Dermis microvascular lymphatic vessel endothelial cell (primary cell): ENCODE results near the gene UAP1L1. TPM values are rescaled to one million over a fixed set of nuclear protein-coding genes. Genes with fewer than 3 reads are reported as not detected.
"Not testable (repeated sequence)": the region's sequence is repeated elsewhere in the genome, so short reads cannot be mapped to it uniquely, and the experiment has no call there.

Experiments
- DNase-seq, 2 donors: peaks; one replicate each; pipeline versions ENCODE4 v3.0.0 to v3.0.0-alpha.2; 2010; ENCODE audit warnings: low read depth in 2 of 2
- total RNA-seq: library from RNA; depleted of rRNA; stranded (reverse); fragments of >200 nt; gene quantifications from 2 replicates; pipeline ENCODE4 v1.2.1, GENCODE V29; 2014

Gene UAP1L1
- total RNA-seq, 1 donor from 2014 or later, result 12.8 TPM

DNA sequence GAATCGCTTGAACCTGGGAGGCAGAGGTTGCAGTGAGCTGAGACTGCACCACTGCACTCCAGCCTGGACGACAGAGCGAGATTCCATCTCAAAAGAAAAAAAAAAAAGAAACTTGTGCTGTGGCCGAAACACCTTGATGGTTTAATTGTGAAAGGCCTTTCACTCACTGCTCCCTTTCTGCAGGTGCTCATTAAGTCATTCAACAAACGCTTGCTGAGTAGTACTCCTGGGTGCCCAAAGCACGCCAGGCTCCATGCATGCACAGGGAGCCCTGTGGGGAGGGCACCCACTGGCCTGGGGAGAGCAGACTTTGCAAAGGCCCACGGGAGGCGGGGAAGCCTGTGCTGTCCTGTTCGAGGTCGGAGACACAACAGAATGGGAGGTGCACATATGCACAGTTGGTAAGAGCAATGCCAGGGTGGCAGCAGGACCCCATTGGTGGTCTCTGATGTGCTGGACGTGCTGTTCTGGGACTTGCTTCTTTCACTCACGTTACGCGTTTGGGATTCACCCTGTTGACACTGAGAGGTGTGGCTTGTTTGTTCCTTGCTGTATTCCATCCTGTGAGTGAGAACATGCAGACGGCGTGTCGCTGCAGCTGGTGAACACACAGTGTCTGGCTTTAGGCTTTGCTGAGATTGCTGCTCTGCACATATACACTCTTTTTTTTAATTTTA, 20.4 kb upstream of the UAP1L1 start:
- DNase-seq, result no peak

DNA sequence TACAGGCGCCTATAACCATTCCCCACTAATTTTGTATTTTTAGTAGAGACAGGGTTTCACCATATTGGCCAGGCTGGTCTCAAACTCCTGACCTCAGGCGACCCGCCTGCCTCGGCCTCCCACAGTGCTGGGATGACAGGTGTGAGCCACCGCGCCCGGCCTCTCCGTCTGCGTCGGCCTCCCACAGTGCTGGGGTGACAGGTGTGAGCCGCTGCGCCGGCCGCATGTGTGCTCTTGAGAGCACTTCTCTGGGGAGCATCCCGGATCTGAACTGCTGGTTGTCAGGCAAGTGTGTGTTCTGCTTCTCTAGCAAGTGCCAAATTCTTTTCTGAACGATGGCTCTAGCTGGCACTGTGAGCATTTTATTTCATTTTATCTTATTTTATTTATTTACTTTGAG, 19.8 kb upstream of the UAP1L1 start:
- DNase-seq, result no peak

DNA sequence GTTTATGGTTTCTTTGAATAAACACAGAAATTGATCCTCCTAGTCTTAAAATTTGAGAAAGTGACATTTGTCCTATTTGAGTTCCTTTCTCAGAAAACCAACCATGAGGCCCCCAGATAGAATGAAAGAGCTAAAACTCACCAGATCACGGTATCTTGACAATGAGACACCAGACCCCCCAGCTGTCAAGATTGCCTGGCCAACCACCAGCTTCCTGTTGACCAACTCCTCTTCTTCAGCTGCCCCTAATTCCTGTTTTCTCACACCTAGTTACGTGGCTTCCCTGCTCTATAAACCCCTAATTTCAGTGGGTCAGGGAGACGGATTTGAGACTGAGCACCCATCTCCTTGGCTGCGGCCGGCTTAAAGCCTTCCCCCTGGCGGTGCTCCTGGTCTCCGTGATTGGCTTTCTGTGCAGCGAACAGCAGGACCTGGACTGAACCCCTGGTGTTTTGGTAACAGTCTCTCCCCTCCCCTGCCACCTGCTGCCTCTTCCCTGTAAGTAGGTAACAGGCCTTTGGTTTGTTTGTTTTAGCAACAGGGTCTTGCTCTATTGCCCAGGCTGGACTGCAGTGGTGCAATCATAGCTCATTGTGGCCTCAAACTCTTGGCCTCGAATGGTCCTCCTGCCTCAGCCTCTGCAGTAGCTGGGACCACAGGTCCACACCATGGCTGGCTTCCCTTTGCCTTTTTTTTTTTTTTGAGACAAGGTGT, 18.6 kb upstream of the UAP1L1 start:
- DNase-seq, result no peak

DNA sequence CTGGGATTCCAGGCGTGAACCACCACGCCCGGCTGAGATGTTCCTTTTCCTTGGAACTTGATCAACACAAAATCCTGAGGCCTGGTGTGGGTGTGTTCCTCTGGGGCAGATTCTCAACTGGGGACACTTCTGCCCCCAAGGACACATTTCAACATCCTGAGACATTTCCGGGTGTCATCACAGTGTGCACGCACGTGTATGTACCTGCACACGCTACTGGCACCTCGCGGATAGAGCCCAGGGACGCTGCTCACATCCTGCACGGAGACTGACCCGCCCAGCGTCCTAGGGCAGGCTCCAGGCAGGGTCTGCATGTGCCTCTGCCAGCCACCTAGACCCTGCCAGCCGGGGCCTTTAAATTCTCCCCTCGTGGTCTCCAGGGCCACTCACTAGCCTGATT, 14.9 kb upstream of the UAP1L1 start:
- DNase-seq, result no peak

DNA sequence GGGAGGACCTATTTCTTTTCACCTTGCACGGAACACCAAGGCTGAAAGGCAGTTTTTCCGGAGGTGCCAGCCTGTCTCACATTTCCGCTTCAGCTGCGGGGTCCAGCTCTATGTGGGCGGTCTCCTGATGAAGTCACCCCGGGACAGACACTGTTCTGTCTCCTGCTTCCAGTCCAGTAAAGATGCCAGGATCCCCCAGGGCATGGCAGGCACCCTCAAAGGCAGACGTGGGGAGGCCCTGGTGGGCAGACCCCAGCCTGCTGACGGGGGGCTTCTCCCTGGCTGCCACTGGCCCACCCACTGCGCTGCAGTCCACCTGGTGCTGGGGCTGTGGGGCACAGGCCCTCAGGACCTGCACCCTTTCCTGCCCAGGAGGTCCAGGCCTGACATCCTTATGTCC, 14.5 kb upstream of the UAP1L1 start:
- DNase-seq, result not testable (repeated sequence)

DNA sequence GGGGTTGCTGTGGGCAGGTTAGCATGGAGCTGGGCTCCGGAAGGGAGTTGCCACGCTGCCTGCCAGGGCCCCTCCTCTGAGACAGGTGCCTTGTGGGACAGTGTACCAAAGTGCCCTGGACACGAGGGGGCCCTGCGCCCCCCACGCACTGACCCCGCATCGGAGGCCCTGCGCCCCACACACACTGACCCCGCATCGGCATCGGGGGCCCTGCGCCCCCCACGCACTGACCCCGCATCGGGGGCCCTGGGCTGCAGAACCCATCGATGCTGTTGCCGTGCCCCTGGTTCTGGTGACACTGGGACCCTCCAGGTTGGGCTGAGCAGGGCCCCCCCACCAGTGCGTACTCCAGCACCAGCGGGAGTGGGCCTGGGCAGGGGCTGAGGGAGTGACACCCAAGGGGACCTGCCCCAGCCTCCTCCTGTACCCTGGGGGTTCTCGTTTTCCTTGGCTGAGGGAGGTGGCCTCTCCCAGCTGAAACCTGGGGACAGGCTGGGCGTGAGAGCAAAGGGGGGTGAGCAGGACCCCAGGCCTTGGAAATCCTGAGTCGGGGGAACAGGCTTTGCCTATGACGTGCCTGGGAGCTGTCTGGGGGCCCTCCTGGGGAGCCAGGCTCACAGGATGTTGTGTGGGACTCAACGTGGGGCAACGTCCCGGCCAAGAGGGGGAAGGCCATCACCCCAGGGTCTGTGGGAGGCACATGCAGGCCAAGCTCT, 13.8 kb upstream of the UAP1L1 start:
- no peak for DNase-seq

DNA sequence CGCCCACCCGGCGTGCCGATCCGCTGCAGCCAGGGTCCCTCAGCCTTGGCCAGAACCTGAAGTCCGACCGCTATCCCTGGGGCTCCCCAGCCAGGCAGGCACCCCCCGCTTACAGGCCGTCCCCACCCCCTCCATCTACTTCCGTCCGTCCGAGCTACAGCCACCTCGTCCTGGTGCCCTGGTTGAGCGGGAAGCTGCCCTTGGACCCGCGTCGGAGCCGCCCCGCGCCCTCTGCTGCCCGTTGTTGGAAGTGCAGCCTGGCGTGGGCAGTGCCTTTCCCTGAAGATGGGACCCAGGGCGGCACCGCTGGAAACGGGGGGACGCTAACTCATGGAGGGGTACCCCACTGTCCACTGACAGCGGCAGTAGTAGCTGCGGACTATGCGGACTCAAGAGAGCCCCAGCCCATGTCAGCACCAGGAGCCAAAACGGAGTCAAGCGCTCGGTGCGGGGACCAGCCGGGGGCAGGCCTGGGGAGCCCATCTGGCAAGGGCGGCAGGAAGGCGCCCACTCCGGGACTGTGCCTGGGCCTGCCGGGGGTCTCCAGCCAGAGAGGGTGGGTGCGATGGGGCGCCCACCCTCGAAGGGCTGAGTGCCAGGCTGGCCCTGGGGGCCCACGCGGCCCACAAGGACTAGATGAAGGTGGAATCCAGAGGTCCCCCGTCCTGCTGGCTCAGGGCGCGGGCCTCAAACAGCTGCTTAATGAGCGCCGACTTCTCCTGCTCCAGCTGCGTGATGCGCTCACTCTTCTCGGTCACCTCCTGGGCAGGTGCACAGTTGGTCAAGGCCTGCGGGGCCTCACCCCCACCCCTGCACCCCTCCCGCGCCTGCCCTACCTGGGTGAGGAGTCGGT, 13.1 kb upstream of the UAP1L1 start:
- DNase-seq, result peak in 1 of 2 donors; percentile 42

DNA sequence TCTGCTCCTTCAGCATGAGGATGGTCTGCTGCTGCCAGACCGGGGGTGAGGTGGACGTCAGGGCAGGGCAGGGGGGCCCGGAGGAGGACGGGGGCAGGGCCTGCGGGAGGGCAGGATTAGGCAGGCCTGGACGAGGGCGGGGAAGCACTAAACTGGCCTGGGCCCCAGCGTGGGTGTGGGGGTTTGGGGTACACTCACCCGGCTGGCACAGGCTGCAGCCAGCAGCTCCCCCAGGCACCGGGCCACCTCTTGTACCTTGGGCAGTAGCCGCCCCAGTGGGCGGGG, 12.5 kb upstream of the UAP1L1 start:
- DNase-seq, result no peak

DNA sequence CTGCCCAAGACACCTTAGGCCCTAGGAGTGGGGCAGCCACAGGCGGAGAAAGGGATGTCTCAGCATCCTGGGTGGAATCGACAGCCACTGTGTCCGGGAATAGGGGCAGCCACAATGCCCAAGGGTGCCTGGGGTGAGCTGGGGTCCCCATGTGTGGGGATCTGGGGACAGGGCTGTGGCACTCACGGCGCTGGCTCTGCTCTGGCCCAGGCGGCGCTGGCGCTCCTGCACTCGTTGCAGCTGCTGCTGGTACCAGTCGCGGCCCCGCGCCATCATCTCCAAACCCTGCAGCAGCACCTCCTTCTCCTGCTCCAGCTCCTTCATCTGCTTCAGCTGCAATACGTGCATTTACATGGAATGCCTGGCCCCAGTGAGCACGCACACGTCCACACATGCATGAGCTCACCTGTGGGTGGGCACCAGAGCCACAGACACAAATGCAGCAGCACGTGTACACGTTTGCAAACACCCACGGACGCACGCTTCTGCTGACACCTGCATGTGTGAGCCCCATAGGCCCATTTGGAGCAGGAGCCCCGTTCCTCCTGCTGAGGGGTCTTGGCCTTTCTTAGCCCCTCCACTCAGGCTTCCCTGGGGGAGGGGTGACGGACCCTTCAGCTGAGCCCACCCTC, 11.9 kb upstream of the UAP1L1 start:
- no peak for DNase-seq

DNA sequence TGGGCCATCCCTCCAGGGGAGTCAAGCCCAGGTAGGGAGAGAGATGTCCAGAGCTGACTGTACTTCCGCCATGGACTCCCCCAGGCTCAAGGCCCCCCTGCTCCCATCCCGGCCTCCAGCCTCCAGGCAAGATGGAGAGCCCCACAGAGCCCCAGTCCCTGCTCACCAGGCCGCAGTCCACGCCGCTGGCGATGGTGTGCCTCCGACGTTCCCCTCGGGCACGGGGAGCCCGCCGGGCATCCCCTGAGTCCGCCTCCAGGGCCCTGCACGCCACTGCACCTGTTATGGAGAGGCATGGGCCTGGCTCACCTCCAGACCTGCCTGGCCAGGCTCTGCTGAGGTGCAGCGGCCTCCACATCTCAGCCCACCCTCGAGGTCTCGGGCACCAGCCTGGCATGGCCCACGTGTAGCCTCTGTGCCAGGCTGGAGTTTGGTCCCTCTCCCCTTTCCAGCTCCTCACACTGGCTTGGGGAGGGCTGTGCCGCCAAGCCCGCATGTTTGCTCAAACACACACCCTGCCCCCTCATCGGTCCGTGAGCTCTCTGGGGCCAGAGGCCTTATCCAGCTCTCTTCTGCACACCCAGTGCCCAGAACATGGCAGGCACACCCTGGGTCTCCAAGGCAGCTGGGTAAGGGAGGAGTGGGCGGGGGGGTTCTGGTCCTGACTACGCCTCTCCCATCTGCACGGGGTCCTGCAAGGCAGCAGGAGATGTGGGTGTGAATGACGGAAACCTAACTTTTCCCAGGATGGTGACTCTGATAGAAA, 11.0 kb upstream of the UAP1L1 start:
- DNase-seq, result no peak

DNA sequence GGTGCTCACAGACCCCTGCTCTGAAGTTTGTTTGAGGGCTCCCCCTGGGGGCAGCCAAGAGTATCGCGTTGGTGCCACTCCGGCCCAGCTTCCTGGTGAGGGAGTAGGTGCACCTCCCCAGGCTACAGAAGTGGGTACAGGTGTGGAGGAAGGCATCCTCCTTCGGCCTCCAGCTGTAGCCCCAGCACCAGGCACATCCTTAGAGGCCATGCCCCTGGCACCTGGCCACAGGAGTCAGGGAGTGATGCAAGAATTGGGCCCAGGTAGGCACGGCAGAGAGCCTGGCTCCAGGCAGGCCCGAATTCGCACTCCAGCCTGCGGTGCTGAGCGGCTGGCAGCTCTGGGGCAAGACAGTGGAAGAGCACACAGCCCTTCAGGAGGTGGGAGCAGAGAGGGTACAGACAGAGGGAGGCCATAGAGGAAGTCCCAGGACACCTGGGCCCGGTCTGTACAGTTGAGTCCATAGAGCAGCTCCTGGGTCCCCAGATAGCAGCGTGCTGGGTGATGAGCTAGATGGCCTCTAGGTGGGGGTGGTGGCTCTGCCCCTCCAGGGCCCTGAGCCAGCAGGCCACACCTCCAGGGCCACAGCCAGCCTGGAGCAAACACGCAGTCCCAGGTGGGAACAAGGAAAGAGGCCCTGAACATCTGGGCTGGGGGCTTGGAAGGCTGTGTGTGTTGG, 9.3 kb upstream of the UAP1L1 start:
- peak; percentile 70 to 85 for DNase-seq

DNA sequence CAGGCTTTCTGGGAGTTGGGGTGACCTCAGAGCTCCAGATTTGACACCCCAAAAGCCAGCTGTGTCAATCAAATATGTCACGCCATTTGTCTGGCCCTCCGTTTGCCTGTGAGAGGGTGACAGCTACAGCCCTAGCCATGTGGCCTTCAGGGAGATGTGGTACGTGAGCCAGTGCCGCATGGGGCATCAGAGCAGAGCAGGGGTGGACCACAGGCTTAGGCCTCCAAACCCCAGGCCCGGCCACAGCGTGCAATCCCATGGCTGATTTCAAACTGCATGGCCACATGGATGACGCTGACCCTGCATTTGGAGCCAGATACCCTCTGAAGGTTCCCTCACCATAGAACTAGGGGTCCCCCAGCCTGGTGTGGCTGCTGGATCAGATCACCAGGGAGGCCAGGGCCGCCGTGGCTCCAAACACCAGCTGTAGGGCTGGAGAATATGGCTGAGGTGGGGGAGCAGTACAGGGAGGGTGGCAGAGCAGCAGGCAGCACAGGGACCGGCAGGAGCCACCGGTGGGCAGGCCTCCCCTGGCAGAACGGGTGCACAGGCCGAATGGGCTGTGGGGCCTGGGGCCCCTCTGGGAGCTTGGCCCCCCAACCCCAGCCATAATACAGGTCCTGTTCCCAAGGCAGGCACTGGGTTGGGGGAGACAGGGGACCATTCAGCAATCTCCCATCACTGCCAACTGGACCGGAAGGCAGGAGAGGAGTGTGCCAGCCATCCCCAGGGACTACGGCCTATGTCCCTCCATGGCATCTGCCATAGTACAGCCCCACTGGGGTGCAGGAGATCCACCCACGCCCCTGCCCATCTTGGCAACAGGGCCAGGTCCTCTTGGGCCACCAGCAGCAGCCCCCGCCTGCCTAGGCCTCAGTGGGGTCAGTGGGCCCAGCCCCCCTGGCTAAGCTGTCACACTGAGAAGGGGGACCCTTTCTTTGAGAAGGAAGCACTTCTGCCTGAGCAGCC, 8.5 kb upstream of the UAP1L1 start:
- DNase-seq, result no peak

DNA sequence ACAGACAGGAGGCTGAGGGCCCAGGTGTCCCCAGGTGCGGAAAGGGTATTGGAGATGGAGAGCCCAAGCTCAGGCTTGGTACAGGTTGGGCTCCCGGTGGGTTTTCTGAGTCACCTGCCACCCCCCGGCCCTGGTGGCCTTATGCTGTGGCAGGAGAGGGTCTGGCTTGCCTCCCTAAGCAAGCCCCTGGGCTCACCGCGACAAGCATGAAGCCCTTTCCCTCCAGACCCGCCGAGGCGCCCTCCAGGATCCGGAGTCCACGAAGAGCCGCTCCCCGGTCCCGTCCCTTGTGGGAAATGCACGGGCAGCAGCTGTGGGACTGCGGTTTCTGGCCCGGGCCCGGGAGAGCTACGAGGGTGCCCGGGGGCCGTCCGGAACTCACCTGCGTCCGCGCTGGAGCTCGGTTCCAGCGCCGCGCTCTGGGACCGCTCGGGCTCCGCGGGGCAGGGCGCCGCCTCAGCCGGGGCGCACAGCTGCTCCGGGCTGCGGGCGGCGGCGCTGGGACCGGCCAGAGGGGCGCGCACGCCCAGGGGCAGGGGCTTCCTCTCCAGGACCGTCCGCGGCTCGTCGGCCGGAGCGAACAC, 7.7 kb upstream of the UAP1L1 start:
- DNase-seq, result no peak

DNA sequence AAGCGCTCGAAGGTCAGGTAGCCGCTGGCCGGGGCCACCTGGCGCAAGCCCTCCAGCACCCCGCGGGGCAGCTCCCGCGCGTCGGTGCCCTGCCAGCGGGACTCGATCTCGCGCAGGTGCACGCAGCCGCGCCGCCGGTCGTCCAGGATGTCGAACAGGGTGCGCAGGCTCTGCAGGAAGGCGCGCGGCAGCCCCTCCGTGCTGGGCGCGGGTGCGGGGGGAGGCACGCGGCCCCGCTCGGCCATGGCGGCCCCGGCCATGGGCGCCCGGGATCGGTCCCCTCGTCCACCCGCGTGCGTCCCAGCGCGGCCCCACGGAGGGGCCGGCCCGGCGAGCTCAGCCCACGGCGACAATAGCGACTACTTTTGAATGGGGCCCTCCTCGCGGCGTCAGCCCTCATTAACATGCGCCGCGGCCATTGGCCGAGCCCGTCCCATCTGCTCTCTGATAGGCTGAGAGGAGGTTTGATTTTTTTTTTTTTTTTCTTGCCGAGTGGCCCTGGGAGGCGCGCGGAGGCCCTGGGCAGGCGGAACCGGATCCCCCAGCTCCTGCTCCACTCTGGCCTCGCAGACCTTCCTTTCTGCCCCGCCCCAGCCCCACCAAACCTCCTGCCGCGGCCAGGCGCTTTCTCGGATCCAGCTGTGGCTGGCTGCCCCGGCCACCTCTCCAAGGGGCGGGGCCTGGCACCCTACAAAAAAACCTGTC, 7.0 kb upstream of the UAP1L1 start, which contains the start of gene SAPCD2:
TSS of gene SAPCD2 (minus strand) at position 357 of the 705 bp plus-strand sequence. CDS start at position 260, 97 bp downstream.
- peak; percentile 72 to 91 for DNase-seq

DNA sequence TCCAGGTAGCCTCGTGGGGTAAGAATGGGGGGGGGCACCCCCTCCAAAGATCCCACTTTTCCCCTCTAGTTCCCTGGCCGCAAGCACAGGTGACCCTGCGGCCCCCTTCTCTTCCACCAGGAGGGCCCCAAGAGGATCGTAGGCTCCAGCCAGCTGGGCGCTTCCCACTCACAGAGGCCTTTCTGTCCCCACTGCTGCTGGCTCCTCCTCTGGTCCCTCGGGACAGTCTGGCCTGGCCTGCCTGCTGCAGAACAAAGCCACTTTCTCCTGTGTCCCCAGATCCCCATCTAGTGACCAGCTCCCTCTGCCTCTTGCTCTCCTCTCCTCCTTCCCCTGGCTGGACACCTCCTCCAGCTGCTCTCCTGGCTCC, 6.4 kb upstream of the UAP1L1 start:
- DNase-seq, result no peak

DNA sequence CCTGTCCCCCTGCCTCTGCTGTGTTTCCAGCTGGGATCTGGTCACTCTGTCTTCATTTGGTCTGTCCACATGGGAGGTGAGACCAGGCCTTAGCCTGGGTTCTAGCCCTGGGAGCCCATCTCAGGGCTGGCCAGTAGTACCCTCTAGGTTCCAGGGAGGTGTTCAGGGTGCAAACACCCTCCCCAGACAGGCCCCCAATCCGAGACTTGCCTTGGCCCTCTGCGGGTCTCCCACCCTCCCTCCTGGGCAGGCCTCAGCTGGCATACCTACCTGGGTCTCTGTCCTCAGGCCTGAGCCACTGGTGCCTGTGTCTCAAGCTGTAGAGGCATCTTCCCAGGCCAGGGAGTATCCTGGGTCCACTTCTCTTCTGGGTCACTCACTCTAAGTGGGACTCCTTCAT, 6.0 kb upstream of the UAP1L1 start:
- DNase-seq, result no peak

DNA sequence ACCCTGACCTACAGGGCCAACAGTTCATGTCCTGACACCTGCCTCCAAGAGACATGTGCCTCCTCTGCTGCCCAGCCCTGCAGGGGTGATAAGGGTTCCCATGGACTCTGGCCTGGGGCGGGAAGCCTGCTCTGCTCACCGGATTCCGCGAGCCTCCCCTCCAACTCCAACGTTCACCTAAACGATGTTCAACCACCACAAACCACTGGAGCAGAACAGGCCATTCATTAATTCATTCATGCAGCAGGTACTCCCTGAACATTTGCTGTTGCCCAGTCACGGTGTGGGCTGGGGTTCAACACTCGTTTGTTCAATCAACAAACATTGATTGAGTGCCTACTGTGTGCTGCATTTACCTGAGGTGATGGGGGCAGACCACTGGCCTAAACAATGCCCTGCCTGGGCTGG, 3.3 kb upstream of the UAP1L1 start:
- DNase-seq, result no peak
